ENCODE results near the gene METRN. TPM values are rescaled to one million over a fixed set of nuclear protein-coding genes. Genes with fewer than 3 reads are reported as not detected.

The METRN gene
- total and polyA plus RNA-seq, 2 donors (not counting 1 experiment from before 2014, with no cell fraction given) = 6.9 to 10.4 TPM

GRCh38 chr16:719815-720446 lies 5.0 kb downstream of the METRN start:
- ChIA-PET CTCF (interaction anchor here (1.1 to 3.8 kb wide), 3 partner anchors 9 to 65 kb away, joined by 3 to 26 read pairs (median 9); partner anchors contain the start of gene CIAO3), POLR2A (interaction anchor here (0.6 to 1.4 kb wide), 7 partner anchors 8 to 379 kb away, joined by 3 to 11 read pairs (median 4); partner anchors contain the start of genes JMJD8 and WDR24)
- Mint-ChIP-seq H3K27me3 (no peaks in the 10 kb centered on the region), H3K4me1 (peaks cover 11% of the 10 kb centered on the region), H3K27ac (peak overlapping the region; percentile 80), H3K4me3 (peak overlapping the region; percentile 84), H3K9me3 (ENCODE audit: insufficient read depth) (no peaks in the 10 kb centered on the region)
- peaks cover 20% of the 10 kb centered on the region for H4K20me1 ChIP-seq (ENCODE audit: control insufficient read depth, insufficient read depth, low read length, poor library complexity, severe bottlenecking)
- ATAC-seq (ENCODE audit: low read depth) (no peak), DNase-seq (peak; percentile 41)
- TF ChIP-seq CTCF (IDR thresholded peaks at IDR 0.05) = no peak
- TF ChIP-seq EZH2 (IDR thresholded peaks at IDR 0.05; ENCODE audit: borderline replicate concordance, insufficient read depth, low read depth, low read length, poor library complexity, severe bottlenecking) = no peak
- no peaks in the 10 kb centered on the region for H3K36me3 ChIP-seq (replicated peaks in 1 of 2; ENCODE audit: control extremely low read depth in 1 of 2, control insufficient read depth in 1 of 2, extremely low read depth in 1 of 2, insufficient read depth in 2 of 2, low read length in 1 of 2)
- intact Hi-C loops (cut with micrococcal nuclease) = loop anchor here (5.0 kb wide), 2 partner anchors 38 to 252 kb away; partner anchors contain the start of genes JMJD8, LMF1 and STUB1
- peak overlapping the region; percentile 77 for H2AFZ ChIP-seq (ENCODE audit: insufficient read depth, low read depth, low read length, poor library complexity, severe bottlenecking)
- peak overlapping the region in 4 of 5 experiments; percentile 65 to 76 (median 74) for H3K4me3 ChIP-seq (ENCODE audit: control extremely low read depth in 1 of 5, extremely low read depth in 1 of 5, insufficient read depth in 1 of 5, low read depth in 2 of 5, low read length in 4 of 5)
- WGBS (ENCODE audit: insufficient coverage) = 2% methylated on average over 7 of the region's 16 CpGs
- H3K27ac ChIP-seq (ENCODE audit: low read length in 2 of 2) = peak overlapping the region in 1 of 2 donors; percentile 86
- H3K4me1 ChIP-seq (ENCODE audit: control insufficient read depth in 2 of 2, insufficient read depth in 2 of 2, low read length in 2 of 2) = peaks cover 23 to 33% of the 10 kb centered on the region in 2 donors
- peaks cover 0 to 11% (median 5%) of the 10 kb centered on the region in 4 experiments for H3K27me3 ChIP-seq (replicated peaks in 1 of 4; ENCODE audit: control extremely low read depth in 1 of 4, control insufficient read depth in 3 of 4, insufficient read depth in 4 of 4, low read length in 3 of 4)
- peak overlapping the region; percentile 98 for H3K4me2 ChIP-seq (replicated peaks; ENCODE audit: low read depth, low read length, poor library complexity, severe bottlenecking)
- H3K79me2 ChIP-seq (ENCODE audit: control insufficient read depth, insufficient read depth, low read length) = no peaks in the 10 kb centered on the region
- H3K9me3 ChIP-seq (ENCODE audit: control extremely low read depth in 1 of 3, control insufficient read depth in 2 of 3, insufficient read depth in 1 of 3, low read length in 2 of 3) = peaks cover 0 to 11% (median 0%) of the 10 kb centered on the region in 3 donors
- peak overlapping the region; percentile 77 for H3K9ac ChIP-seq (ENCODE audit: low read length)
